PC-3 (cell line): ENCODE data around the gene CORO1C. TPM values are rescaled to one million over a fixed set of nuclear protein-coding genes. Genes with fewer than 3 reads are reported as not detected.

Source experiments
- ATAC-seq: fragments of 200-7000 bp; cut with Tn5 transposase; 2 replicates; pipeline ENCODE4 v1.9.1; 2020; ENCODE audit warnings: mild to moderate bottlenecking, moderate library complexity
- BruUV-seq: library from RNA; stranded (reverse); fragments of 400-500 nt; replicated peaks from 2 replicates; lab custom pipeline; 2021; lab: Mats Ljungman, UMichigan
- CTCF ChIA-PET: fragments of 300-600 bp; sonication (Branson Sonifier 250); formaldehyde crosslinking; loops from one replicate; lab custom pipeline; 2022; ENCODE audit warnings: antibody characterized with exemption; lab: Charles Lee
- POLR2A ChIA-PET: fragments of 300-600 bp; sonication (Branson Sonifier 250); formaldehyde crosslinking; loops from one replicate; lab custom pipeline; 2022; ENCODE audit warnings: antibody characterized with exemption; ENCODE audit not compliant: unreplicated experiment; lab: Charles Lee
- DNase-seq: peaks from one replicate; pipeline ENCODE4 v3.0.0-alpha.2; 2015
- H2AFZ ChIP-seq: fragments of 300-600 bp; sonication (generic); 2 replicates; pipeline ENCODE4 v1.6.0; 2016; ENCODE audit warnings: antibody characterized with exemption, low read length
- H3F3A ChIP-seq: fragments of 300-600 bp; sonication (generic); one replicate; pipeline ENCODE4 v1.6.0; 2017; ENCODE audit warnings: antibody characterized with exemption, low read length, control low read depth, mild to moderate bottlenecking; ENCODE audit not compliant: unreplicated experiment
- H3K27ac ChIP-seq: fragments of 300-600 bp; sonication (generic); 2 replicates; pipeline ENCODE4 v1.5.1; 2016; ENCODE audit warnings: mild to moderate bottlenecking, low read length
- H3K27me3 ChIP-seq: fragments of 300-600 bp; sonication (generic); 2 replicates; pipeline ENCODE4 v1.6.1; 2016; ENCODE audit warnings: low read length, mixed read lengths
- H3K36me3 ChIP-seq: fragments of 300-600 bp; sonication (generic); 2 replicates; pipeline ENCODE4 v1.6.1; 2016; ENCODE audit warnings: low read depth, mixed run types, low read length, mixed read lengths
- H3K4me1 ChIP-seq: fragments of 300-600 bp; sonication (generic); 2 replicates; pipeline ENCODE4 v1.5.1; 2016; ENCODE audit warnings: low read length; ENCODE audit not compliant: insufficient read depth
- H3K4me2 ChIP-seq: fragments of 300-600 bp; sonication (generic); 2 replicates; pipeline ENCODE4 v1.6.0; 2016; ENCODE audit warnings: low read length
- H3K4me3 ChIP-seq: fragments of 300-600 bp; sonication (generic); 2 replicates; pipeline ENCODE4 v1.5.1; 2016; ENCODE audit warnings: mild to moderate bottlenecking, low read length, mixed read lengths
- H3K79me2 ChIP-seq: fragments of 300-600 bp; sonication (generic); 2 replicates; pipeline ENCODE4 v1.6.1; 2017; ENCODE audit warnings: low read length, mixed read lengths
- H3K9ac ChIP-seq: fragments of 300-600 bp; sonication (generic); 2 replicates; pipeline ENCODE4 v1.6.0; 2016; ENCODE audit warnings: mild to moderate bottlenecking, low read length
- H3K9me2 ChIP-seq: fragments of 300-600 bp; sonication (generic); replicated peaks from 2 replicates; pipeline ENCODE4 v1.6.1; 2016; ENCODE audit warnings: mixed run types, low read length, mixed read lengths
- H3K9me3 ChIP-seq: fragments of 300-600 bp; sonication (generic); 2 replicates; pipeline ENCODE4 v1.6.1; 2016; ENCODE audit warnings: low read length, mixed read lengths
- H4K20me1 ChIP-seq: fragments of 300-600 bp; sonication (generic); 2 replicates; pipeline ENCODE4 v1.6.1; 2016; ENCODE audit warnings: low read length, mixed read lengths
- CTCF ChIP-seq: fragments of 300-600 bp; sonication (generic); conservative IDR thresholded peaks from 2 replicates; pipeline ENCODE4 v1.5.1; 2017; ENCODE audit warnings: antibody characterized with exemption, low read depth, mild to moderate bottlenecking, low read length
- EZH2 ChIP-seq: fragments of 300-600 bp; sonication (generic); IDR thresholded peaks from one replicate; pipeline ENCODE4 v1.6.1; 2017; ENCODE audit warnings: antibody characterized with exemption, mild to moderate bottlenecking, low read length; ENCODE audit not compliant: unreplicated experiment
- EZH2phosphoT487 ChIP-seq: fragments of 300-600 bp; sonication (generic); IDR thresholded peaks from 2 replicates; pipeline ENCODE4 v1.6.1; 2018; ENCODE audit warnings: mild to moderate bottlenecking, antibody characterized with exemption, low read length, borderline replicate concordance
- intact Hi-C: fragments of 100-400 bp; cut with micrococcal nuclease; formaldehyde crosslinking; loops from 2 replicates; pipeline ENCODE4 v1.9.0; 2023
- total RNA-seq: library from RNA; depleted of rRNA; stranded (reverse); fragments of >200 nt; gene quantifications from 2 replicates; pipeline ENCODE4 v1.2.3, GENCODE V29; 2014

The CORO1C gene
- total RNA-seq, 1 experiment from 2014 or later: 179 TPM

GRCh38 chr12:108756421-108756820 lies 25.1 kb upstream of the CORO1C start:
- ATAC-seq (no peak), DNase-seq (no peak)
- Histone ChIP-seq H3K27ac (no peak overlapping the region), H3K9ac (no peak overlapping the region), H3K9me2 (no peaks in the 10 kb centered on the region), H3K27me3 (no peaks in the 10 kb centered on the region), H3F3A (no peaks in the 10 kb centered on the region), H3K9me3 (no peaks in the 10 kb centered on the region), H3K4me3 (no peak overlapping the region), H3K36me3 (no peaks in the 10 kb centered on the region), H3K79me2 (no peaks in the 10 kb centered on the region), H2AFZ (no peak overlapping the region), H3K4me2 (no peak overlapping the region), H3K4me1 (no peaks in the 10 kb centered on the region), H4K20me1 (no peaks in the 10 kb centered on the region)
- intact Hi-C loops: no loop called here
- TF ChIP-seq EZH2 (no peak), CTCF (no peak), EZH2phosphoT487 (no peak)
- ChIA-PET POLR2A (no interaction called here), CTCF (interaction anchor here (0.5 kb wide), 1 partner anchor 15 kb away, joined by 9 read pairs; no protein-coding TSS in a partner anchor)
- BruUV-seq: no TSS peak

GRCh38 chr12:108755481-108755880 lies 24.2 kb upstream of the CORO1C start:
- no peaks in the 10 kb centered on the region for H3K27me3 ChIP-seq
- no peaks in the 10 kb centered on the region for H3K79me2 ChIP-seq
- H3K4me1 ChIP-seq: no peaks in the 10 kb centered on the region
- H2AFZ ChIP-seq: no peak overlapping the region
- no peak overlapping the region for H3K4me3 ChIP-seq
- no peaks in the 10 kb centered on the region for H3K9me2 ChIP-seq
- H3F3A ChIP-seq: no peaks in the 10 kb centered on the region
- no peaks in the 10 kb centered on the region for H3K36me3 ChIP-seq
- TF ChIP-seq EZH2phosphoT487 (no peak), CTCF (no peak), EZH2 (no peak)
- no TSS peak for BruUV-seq
- H3K27ac ChIP-seq: no peak overlapping the region
- ChIA-PET POLR2A (no interaction called here), CTCF (no interaction called here)
- no peaks in the 10 kb centered on the region for H4K20me1 ChIP-seq
- ATAC-seq (no peak), DNase-seq (no peak)
- intact Hi-C loops: no loop called here
- no peak overlapping the region for H3K9ac ChIP-seq
- H3K4me2 ChIP-seq: no peak overlapping the region
- H3K9me3 ChIP-seq: no peaks in the 10 kb centered on the region

- no peaks in the 10 kb centered on the region for H3F3A ChIP-seq
- H3K9ac ChIP-seq: no peak overlapping the region
- ATAC-seq (no peak), DNase-seq (no peak)
- H3K27me3 ChIP-seq: no peaks in the 10 kb centered on the region
- intact Hi-C loops: no loop called here
- TF ChIP-seq EZH2 (no peak), CTCF (no peak), EZH2phosphoT487 (no peak)
- BruUV-seq: no TSS peak
- H3K79me2 ChIP-seq: no peaks in the 10 kb centered on the region
- CTCF ChIA-PET: interaction anchor here (0.5 kb wide), 1 partner anchor 90 kb away, joined by 4 read pairs; no protein-coding TSS in a partner anchor
- no peaks in the 10 kb centered on the region for H3K36me3 ChIP-seq
- no peaks in the 10 kb centered on the region for H3K9me2 ChIP-seq
- H3K4me3 ChIP-seq: no peak overlapping the region
- no peak overlapping the region for H3K27ac ChIP-seq
- no peaks in the 10 kb centered on the region for H4K20me1 ChIP-seq
- H2AFZ ChIP-seq: no peak overlapping the region
- POLR2A ChIA-PET: no interaction called here
- H3K9me3 ChIP-seq: no peaks in the 10 kb centered on the region
- no peaks in the 10 kb centered on the region for H3K4me1 ChIP-seq
- no peak overlapping the region for H3K4me2 ChIP-seq
Measured at GRCh38 chr12:108753976-108754375, 22.7 kb upstream of the CORO1C start.
